SK-N-SH treated with all-trans-retinoic acid at 6 μM for 48 hours (cell line): ENCODE data around the gene ALDOA.

Experiments used
- ARNTL ChIP-seq: fragments of 450-650 bp; formaldehyde crosslinking; IDR thresholded peaks from 2 replicates; pipeline ENCODE4 v1.5.0; 2020; ENCODE audit warnings: low read depth, mild to moderate bottlenecking, moderate library complexity, borderline replicate concordance
- CSDC2 ChIP-seq: fragments of 250-450 bp; sonication (Bioruptor Pico); IDR thresholded peaks from 2 replicates; pipeline ENCODE4 v1.5.0; 2020; ENCODE audit warnings: mild to moderate bottlenecking, moderate library complexity
- PPARA ChIP-seq: fragments of 250-450 bp; sonication (Bioruptor Pico); IDR thresholded peaks from 2 replicates; pipeline ENCODE4 v1.5.0; 2020; ENCODE audit warnings: mild to moderate bottlenecking, borderline replicate concordance
- TCF4 ChIP-seq: fragments of 250-450 bp; sonication (Bioruptor Pico); IDR thresholded peaks from 2 replicates; pipeline ENCODE4 v1.8.0; 2021; ENCODE audit warnings: mild to moderate bottlenecking, moderate library complexity, borderline replicate concordance
- ZC3H10 ChIP-seq: fragments of 250-450 bp; sonication (Bioruptor Pico); IDR thresholded peaks from 2 replicates; pipeline ENCODE4 v1.5.1; 2021; ENCODE audit warnings: mild to moderate bottlenecking, moderate library complexity
- ZFP3 ChIP-seq: fragments of 250-450 bp; sonication (Bioruptor Pico); IDR thresholded peaks from 2 replicates; pipeline ENCODE4 v1.5.0; 2020; ENCODE audit warnings: mild to moderate bottlenecking, moderate library complexity
- ZFP30 ChIP-seq: fragments of 450-650 bp; formaldehyde crosslinking; IDR thresholded peaks from 2 replicates; pipeline ENCODE4 v1.5.0; 2022; ENCODE audit warnings: mild to moderate bottlenecking, moderate library complexity
- ZNF8 ChIP-seq: fragments of 450-650 bp; formaldehyde crosslinking; IDR thresholded peaks from 2 replicates; pipeline ENCODE4 v1.5.0; 2020; ENCODE audit warnings: mild to moderate bottlenecking, moderate library complexity
- TF ChIP-seq, protein P1 (sequence below): fragments of 250-450 bp; sonication (Bioruptor Pico); IDR thresholded peaks from 2 replicates; pipeline ENCODE4 v1.8.0; 2020; ENCODE audit warnings: mild to moderate bottlenecking, moderate library complexity, borderline replicate concordance
- TF ChIP-seq, protein P2 (sequence below): fragments of 250-450 bp; sonication (Bioruptor Pico); IDR thresholded peaks from 2 replicates; pipeline ENCODE4 v1.5.0; 2020; ENCODE audit warnings: mild to moderate bottlenecking, moderate library complexity
- TF ChIP-seq, protein P3 (sequence below): fragments of 250-450 bp; sonication (Bioruptor Pico); IDR thresholded peaks from 2 replicates; pipeline ENCODE4 v1.5.1; 2020; ENCODE audit warnings: low read depth, mild to moderate bottlenecking, moderate library complexity

DNA sequence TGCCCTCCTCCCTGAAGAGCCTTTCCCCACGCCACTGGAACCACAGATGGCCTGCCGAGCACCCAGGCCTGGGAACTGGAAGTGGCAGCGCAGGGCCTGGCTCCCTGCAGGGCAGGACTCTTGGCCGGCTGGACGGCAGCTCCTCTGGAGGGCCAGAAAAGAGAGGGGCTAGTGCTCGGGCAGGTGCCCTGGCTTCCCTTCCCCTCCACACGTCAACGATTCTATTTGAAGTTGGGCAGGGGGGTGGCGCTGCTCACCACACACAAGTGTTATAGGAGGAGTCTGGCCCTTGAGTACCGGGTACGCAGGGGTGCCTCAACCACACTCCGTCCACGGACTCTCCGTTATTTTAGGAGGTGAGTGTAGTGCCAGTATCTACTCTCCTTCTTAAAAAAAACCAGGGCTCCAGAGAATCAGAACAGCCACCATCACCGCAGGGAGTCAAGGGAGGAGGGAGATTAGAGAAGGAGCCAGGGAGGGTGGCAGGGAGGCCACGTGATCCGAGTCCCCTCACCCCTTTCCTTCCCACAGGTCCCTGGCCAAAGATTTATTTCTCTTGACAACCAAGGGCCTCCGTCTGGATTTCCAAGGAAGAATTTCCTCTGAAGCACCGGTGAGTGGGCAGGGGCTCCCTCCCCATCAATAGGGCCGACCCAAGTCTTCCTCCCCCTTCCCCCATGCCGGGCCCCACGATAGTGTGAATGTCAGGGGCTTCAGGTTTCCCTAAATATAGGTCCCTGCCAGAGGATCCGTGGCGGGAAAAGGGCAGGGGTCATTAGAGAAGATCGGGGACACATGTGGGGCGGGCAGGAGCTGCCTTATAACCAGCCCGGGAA lies 1.4 kb upstream of the ALDOA start:
- no peak for TF ChIP-seq ZFP30 (CRISPR knock-in tag)
- no peak for TF ChIP-seq PPARA (CRISPR knock-in tag)
- no peak for TF ChIP-seq ZNF8 (CRISPR knock-in tag)
- TF ChIP-seq CSDC2 (CRISPR knock-in tag) = no peak
- no peak for TF ChIP-seq ARNTL (CRISPR knock-in tag)
- TF ChIP-seq TCF4 (CRISPR knock-in tag) = no peak
- TF ChIP-seq, protein P1, sequence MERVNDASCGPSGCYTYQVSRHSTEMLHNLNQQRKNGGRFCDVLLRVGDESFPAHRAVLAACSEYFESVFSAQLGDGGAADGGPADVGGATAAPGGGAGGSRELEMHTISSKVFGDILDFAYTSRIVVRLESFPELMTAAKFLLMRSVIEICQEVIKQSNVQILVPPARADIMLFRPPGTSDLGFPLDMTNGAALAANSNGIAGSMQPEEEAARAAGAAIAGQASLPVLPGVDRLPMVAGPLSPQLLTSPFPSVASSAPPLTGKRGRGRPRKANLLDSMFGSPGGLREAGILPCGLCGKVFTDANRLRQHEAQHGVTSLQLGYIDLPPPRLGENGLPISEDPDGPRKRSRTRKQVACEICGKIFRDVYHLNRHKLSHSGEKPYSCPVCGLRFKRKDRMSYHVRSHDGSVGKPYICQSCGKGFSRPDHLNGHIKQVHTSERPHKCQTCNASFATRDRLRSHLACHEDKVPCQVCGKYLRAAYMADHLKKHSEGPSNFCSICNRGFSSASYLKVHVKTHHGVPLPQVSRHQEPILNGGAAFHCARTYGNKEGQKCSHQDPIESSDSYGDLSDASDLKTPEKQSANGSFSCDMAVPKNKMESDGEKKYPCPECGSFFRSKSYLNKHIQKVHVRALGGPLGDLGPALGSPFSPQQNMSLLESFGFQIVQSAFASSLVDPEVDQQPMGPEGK (CRISPR knock-in tag) = no peak
- TF ChIP-seq, protein P2, sequence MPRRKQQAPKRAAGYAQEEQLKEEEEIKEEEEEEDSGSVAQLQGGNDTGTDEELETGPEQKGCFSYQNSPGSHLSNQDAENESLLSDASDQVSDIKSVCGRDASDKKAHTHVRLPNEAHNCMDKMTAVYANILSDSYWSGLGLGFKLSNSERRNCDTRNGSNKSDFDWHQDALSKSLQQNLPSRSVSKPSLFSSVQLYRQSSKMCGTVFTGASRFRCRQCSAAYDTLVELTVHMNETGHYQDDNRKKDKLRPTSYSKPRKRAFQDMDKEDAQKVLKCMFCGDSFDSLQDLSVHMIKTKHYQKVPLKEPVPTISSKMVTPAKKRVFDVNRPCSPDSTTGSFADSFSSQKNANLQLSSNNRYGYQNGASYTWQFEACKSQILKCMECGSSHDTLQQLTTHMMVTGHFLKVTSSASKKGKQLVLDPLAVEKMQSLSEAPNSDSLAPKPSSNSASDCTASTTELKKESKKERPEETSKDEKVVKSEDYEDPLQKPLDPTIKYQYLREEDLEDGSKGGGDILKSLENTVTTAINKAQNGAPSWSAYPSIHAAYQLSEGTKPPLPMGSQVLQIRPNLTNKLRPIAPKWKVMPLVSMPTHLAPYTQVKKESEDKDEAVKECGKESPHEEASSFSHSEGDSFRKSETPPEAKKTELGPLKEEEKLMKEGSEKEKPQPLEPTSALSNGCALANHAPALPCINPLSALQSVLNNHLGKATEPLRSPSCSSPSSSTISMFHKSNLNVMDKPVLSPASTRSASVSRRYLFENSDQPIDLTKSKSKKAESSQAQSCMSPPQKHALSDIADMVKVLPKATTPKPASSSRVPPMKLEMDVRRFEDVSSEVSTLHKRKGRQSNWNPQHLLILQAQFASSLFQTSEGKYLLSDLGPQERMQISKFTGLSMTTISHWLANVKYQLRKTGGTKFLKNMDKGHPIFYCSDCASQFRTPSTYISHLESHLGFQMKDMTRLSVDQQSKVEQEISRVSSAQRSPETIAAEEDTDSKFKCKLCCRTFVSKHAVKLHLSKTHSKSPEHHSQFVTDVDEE (CRISPR knock-in tag) = no peak
- TF ChIP-seq, protein P3, sequence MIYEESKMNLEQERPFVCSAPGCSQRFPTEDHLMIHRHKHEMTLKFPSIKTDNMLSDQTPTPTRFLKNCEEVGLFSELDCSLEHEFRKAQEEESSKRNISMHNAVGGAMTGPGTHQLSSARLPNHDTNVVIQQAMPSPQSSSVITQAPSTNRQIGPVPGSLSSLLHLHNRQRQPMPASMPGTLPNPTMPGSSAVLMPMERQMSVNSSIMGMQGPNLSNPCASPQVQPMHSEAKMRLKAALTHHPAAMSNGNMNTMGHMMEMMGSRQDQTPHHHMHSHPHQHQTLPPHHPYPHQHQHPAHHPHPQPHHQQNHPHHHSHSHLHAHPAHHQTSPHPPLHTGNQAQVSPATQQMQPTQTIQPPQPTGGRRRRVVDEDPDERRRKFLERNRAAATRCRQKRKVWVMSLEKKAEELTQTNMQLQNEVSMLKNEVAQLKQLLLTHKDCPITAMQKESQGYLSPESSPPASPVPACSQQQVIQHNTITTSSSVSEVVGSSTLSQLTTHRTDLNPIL (CRISPR knock-in tag) = no peak
- TF ChIP-seq ZFP3 (CRISPR knock-in tag) = no peak
- no peak for TF ChIP-seq ZC3H10 (CRISPR knock-in tag)
